WERI-Rb-1 (cell line): ENCODE results near the gene SHCBP1L.

Experiments used
- DNase-seq: peaks from one replicate; pipeline ENCODE4 v3.0.0-alpha.2; 2020
- H3K27ac ChIP-seq: fragments of 250-450 bp; sonication (Bioruptor Pico); 2 replicates; pipeline ENCODE4 v1.5.1; 2020; ENCODE audit warnings: mild to moderate bottlenecking, moderate library complexity
- H3K27me3 ChIP-seq: fragments of 250-450 bp; sonication (Bioruptor Pico); 2 replicates; pipeline ENCODE4 v1.5.1; 2021; ENCODE audit warnings: mild to moderate bottlenecking, low read depth, moderate library complexity; ENCODE audit not compliant: insufficient read depth, severe bottlenecking
- H3K36me3 ChIP-seq: fragments of 250-450 bp; sonication (Bioruptor Pico); 2 replicates; pipeline ENCODE4 v1.5.1; 2020; ENCODE audit warnings: mild to moderate bottlenecking, moderate library complexity
- H3K4me3 ChIP-seq: 2 replicates; pipeline ENCODE4 v1.5.1; 2011; ENCODE audit warnings: low read depth, mild to moderate bottlenecking, control low read depth, low read length
- H3K9me3 ChIP-seq: fragments of 250-450 bp; sonication (Bioruptor Pico); 2 replicates; pipeline ENCODE4 v1.5.1; 2021; ENCODE audit warnings: mild to moderate bottlenecking, moderate library complexity; ENCODE audit not compliant: severe bottlenecking
- TF ChIP-seq, protein P1 (sequence below): IDR thresholded peaks from 2 replicates; pipeline ENCODE4 v1.5.1; 2011; ENCODE audit warnings: low read depth, mild to moderate bottlenecking, control low read depth, inconsistent platforms, low read length

Gene SHCBP1L

GRCh38 chr1:182860658-182861057 is 92.3 kb downstream of the SHCBP1L start:
- no peak overlapping the region for H3K27ac ChIP-seq
- TF ChIP-seq, protein P1, sequence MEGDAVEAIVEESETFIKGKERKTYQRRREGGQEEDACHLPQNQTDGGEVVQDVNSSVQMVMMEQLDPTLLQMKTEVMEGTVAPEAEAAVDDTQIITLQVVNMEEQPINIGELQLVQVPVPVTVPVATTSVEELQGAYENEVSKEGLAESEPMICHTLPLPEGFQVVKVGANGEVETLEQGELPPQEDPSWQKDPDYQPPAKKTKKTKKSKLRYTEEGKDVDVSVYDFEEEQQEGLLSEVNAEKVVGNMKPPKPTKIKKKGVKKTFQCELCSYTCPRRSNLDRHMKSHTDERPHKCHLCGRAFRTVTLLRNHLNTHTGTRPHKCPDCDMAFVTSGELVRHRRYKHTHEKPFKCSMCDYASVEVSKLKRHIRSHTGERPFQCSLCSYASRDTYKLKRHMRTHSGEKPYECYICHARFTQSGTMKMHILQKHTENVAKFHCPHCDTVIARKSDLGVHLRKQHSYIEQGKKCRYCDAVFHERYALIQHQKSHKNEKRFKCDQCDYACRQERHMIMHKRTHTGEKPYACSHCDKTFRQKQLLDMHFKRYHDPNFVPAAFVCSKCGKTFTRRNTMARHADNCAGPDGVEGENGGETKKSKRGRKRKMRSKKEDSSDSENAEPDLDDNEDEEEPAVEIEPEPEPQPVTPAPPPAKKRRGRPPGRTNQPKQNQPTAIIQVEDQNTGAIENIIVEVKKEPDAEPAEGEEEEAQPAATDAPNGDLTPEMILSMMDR = no peak
- no peak for DNase-seq
- H3K27me3 ChIP-seq = no peaks in the 10 kb centered on the region
- H3K9me3 ChIP-seq = no peaks in the 10 kb centered on the region
- H3K36me3 ChIP-seq = peaks cover 94% of the 10 kb centered on the region
- H3K4me3 ChIP-seq = no peak overlapping the region

- Histone ChIP-seq H3K36me3 (peaks cover 98% of the 10 kb centered on the region), H3K27me3 (no peaks in the 10 kb centered on the region), H3K27ac (no peak overlapping the region), H3K4me3 (no peak overlapping the region), H3K9me3 (no peaks in the 10 kb centered on the region)
- DNase-seq = no peak
- TF ChIP-seq, protein P1 = no peak
Observed at GRCh38 chr1:182857212-182857611, 95.8 kb downstream of the SHCBP1L start.

DNA sequence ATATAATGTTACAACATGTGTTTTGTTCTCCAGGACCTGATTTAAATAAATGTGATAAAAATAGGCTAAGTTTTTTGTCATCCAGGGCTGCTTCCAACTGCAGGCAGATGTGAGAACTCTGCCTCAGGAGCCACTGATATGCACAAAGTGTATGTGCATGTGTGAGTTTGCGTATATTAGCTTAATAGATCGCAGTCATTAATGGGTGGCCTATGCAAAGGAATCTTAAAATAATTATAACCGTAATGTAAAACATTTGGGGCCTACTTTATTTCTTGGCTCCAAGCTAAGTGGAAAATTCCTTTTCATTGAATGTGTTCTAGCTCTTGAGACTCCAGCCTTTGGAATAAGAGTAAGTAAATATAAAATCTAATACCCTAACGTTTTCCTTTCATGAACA is 97.1 kb downstream of the SHCBP1L start:
- Histone ChIP-seq H3K36me3 (peaks cover 99% of the 10 kb centered on the region), H3K9me3 (no peaks in the 10 kb centered on the region), H3K4me3 (no peak overlapping the region), H3K27ac (no peak overlapping the region), H3K27me3 (no peaks in the 10 kb centered on the region)
- DNase-seq = no peak
- TF ChIP-seq, protein P1 = no peak

- TF ChIP-seq, protein P1 = no peak
- Histone ChIP-seq H3K27ac (no peak overlapping the region), H3K27me3 (no peaks in the 10 kb centered on the region), H3K36me3 (peaks cover 87% of the 10 kb centered on the region), H3K9me3 (no peaks in the 10 kb centered on the region), H3K4me3 (no peak overlapping the region)
- no peak for DNase-seq
Observed at GRCh38 chr1:182851825-182852224, 101.1 kb downstream of the SHCBP1L start.

GRCh38 chr1:182850319-182850718 is 102.6 kb downstream of the SHCBP1L start:
- no peak overlapping the region for H3K4me3 ChIP-seq
- H3K9me3 ChIP-seq = no peaks in the 10 kb centered on the region
- peaks cover 82% of the 10 kb centered on the region for H3K36me3 ChIP-seq
- DNase-seq = no peak
- TF ChIP-seq, protein P1 = no peak
- no peak overlapping the region for H3K27ac ChIP-seq
- no peaks in the 10 kb centered on the region for H3K27me3 ChIP-seq
